NK-92 treated with Interleukin-12 subunit alpha and Interleukin-12 subunit beta, amount 100 ng/mL, for 24 hours (cell line): ENCODE results near the gene NKAIN2.
"Not testable (repeated sequence)": the region's sequence is repeated elsewhere in the genome, so short reads cannot be mapped to it uniquely, and the experiment has no call there.

Experiments used
- DNase-seq: peaks from one replicate; lab custom pipeline; 2025; lab: John Stamatoyannopoulos, UW

Gene NKAIN2

GRCh38 chr6:124688369-124688768 lies 884.7 kb downstream of the NKAIN2 start:
- no peak for DNase-seq

DNA sequence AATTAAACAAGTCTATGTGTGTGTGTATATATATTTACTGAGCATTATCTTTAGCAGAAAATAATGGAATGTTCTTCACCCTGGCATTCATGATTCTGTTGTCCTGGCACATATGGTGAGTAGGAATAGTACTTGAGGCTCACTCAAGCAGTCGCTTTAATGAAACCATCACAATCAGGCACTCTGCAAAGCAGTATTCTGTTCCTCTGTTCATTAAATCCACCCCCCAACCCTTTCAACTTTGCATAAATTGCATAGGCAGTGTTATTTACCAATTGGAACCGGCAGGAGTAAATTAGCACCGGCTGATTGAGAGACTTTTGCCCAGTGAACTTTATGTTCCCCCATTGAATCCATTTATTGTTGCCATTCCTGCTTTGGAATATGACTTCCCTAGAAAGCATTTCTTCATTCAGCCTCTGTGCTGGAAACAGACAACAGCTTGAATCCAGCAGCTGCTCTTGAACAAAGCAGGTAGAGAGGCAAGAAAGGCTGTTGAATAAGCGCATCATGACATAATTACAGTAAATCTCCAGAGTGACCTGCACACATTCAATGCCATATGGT lies 890.6 kb downstream of the NKAIN2 start:
- DNase-seq, result no peak

DNA sequence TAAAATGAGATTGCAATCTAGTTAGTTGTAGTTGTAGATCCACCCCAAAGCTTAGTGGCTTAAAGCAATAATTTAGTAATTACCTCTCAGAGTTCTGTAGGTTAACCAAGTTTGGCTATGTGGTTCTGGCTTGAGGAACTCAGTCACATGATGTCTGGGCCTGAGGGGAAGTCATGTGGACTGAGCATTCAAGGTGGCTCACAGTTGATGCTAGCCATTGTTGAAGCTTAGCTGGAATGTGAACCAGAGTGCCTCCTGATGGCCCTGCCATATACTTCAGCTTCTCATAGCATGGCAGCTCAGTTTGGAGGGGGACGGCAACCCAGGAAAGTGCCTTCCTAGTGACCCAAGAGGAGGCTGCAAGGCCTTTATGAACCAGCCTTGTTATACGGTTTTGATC lies 895.4 kb downstream of the NKAIN2 start:
- DNase-seq, result no peak

- no peak for DNase-seq
Observed at GRCh38 chr6:124703541-124703940, 899.9 kb downstream of the NKAIN2 start.

DNA sequence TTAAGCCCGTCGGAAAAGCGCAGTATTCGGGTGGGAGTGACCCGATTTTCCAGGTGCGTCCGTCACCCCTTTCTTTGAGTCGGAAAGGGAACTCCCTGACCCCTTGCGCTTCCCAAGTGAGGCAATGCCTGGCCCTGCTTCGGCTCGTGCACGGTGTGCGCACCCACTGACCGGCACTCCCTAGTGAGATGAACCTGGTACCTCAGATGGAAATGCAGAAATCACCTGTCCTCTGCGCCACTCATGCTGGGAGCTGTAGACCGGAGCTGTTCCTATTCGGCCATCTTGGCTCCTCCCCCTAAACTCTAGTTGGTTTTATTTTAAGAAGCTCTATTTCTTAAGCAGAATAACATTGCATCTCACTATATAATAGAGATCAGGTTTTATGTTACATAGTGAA lies 908.9 kb downstream of the NKAIN2 start:
- DNase-seq, result not testable (repeated sequence)

DNA sequence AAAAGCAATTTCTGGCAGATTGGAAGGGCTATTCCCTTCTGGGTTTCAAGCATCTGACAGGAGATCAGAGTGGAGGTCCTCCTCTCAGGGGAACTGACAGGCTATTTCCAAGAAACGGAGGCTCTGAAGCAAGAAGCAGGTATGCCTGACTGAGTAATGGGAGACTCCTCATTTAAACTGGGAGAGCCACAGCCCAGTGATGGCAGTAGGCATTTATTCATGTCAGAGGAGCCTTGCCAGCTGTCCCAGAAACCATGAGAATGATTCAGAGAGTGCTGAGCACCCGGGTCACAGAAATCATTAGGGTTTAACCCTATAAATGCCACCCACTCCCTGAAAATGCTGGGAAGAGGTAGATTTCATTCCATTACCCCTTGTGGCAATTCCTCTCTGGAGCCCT lies 911.1 kb downstream of the NKAIN2 start:
- DNase-seq, result no peak

GRCh38 chr6:124719913-124720312 lies 916.2 kb downstream of the NKAIN2 start:
- no peak for DNase-seq

GRCh38 chr6:124721331-124721730 lies 917.7 kb downstream of the NKAIN2 start:
- no peak for DNase-seq

GRCh38 chr6:124722141-124722878 lies 918.6 kb downstream of the NKAIN2 start:
- DNase-seq, result no peak

DNA sequence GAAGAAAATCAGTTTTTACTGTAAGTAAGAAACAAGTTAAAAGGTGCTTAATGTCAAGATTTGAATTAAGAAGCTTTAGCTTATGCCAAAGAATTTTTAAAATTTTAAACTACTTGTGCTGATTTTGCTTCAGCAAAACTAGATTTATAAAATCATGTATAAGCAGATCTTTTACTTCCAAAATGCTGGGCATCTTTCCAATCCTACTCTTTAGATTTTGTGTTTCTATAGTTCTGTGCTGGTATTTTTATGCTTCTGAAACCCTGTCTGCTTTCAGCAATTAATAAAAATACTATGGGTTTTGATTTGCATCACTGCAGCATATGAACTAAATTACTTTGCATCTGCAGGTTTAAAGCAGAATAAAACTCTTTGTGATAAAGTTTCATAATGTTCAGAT lies 920.0 kb downstream of the NKAIN2 start:
- DNase-seq, result no peak

DNA sequence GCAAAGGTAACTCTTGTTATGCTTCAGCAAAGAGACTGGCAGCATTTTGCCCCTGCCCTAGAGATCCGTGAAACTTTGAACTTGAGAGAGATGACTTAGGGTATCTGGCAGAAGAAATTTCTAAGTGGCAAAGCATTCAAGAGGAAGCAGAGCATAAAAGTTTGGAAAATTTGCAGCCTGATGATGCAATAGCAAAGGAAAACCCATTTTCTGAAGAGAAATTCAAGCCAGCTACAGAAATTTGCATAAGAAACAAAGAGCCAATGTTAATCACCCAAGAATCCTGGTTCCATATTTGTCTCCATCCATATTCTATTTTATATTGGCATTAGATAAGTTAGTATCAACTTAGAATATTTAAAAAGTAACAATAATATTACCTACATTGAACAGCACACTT lies 934.1 kb downstream of the NKAIN2 start:
- not testable (repeated sequence) for DNase-seq

DNA sequence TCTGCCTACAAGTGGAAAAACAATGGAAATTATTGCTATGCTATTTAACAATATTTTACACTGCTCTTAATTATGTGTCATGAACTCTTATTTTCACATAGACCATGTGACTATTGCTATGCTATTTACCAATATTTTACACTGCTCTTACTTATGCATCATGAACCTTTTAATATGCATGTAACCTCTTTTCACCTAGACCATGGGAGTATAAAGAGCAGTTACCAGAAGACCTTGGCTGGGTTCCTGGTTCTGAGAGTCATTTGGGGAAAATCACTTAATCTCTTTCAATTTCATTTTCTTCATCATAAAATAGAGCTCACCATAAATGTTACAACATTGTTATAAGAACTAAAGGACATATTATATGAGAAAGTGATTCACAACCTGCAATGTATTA lies 934.8 kb downstream of the NKAIN2 start:
- no peak for DNase-seq

GRCh38 chr6:124741341-124741740 lies 937.7 kb downstream of the NKAIN2 start:
- DNase-seq, result no peak

DNA sequence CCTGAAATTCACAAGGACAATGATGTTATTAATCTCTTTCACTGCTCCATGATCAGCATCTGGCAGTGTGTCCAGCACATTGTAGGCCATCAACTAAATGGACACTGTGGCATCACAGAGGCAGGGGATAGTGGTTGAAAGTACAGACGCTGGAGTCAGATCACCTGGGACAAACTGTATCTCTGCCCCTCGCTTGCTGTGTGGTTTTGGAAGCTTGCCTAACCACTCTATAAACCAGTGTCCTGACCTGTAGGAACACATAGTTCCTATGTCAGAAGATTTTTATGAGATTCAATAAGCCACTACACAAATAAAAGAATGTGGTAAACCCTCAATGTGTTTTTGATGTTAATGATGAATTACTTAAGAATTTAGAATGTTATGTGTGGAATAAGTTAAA lies 939.3 kb downstream of the NKAIN2 start:
- no peak for DNase-seq

DNA sequence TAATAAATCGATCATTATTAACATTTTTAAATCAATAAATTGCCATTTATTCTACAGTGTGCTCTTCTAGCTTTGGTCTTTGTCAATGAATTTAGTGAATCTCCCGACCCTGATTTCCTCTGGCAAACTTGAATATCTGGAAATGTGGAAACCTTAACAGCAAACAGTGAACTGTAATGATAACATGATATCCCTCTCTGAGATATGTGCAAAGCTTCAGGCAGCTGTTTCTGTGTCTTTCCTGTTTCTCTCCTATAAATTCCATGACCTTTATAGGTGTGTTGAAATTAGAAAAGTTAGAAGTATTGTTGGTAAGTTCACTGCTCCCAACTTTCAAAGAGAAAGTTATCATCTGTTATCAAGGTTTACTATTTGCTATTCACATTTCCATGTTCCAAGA lies 939.8 kb downstream of the NKAIN2 start:
- no peak for DNase-seq

- DNase-seq, result no peak
Observed at GRCh38 chr6:124747349-124747748, 943.7 kb downstream of the NKAIN2 start.

DNA sequence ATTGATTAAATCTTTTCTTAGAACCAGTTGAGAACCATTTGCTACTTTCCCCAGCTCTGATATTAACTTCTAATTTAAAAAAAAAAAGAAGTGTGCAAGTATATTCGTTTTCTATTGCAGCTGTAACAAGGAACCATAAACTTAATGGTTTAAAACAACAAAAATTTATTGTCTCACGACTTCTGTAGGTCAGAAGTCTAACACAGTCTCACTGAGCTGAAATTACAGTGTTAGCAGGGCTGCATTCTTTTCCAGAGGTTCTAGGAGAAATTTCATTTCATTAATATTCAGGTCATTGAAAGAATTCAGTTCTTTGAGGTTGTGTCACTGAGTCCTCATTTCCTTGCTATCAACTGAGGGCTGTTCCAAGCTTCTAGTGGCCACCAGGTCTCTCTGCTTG lies 945.1 kb downstream of the NKAIN2 start:
- DNase-seq, result no peak

DNA sequence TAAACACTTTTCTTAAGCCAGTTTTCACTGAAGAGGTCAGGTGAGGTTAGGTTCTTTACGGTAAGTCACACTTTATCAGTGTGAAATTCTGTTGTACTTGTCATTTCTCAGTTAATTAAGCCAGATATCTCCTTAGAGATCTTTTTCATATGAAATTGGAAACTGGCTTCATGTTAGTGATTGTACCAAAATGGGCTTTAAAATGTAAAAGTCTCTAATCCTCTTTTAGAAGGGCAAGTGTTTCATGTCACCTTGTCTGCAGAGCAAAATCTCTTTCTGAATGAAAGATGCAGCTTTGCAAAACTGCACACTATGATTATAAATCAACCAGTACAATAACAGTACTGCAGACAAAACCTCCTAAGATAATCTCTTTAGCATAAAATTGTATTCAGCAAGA lies 949.3 kb downstream of the NKAIN2 start:
- no peak for DNase-seq

- DNase-seq, result no peak
Observed at GRCh38 chr6:124753562-124754105, 950.0 kb downstream of the NKAIN2 start.

GRCh38 chr6:124755321-124755720 lies 951.7 kb downstream of the NKAIN2 start:
- no peak for DNase-seq

- no peak for DNase-seq
Observed at GRCh38 chr6:124757560-124757959, 953.9 kb downstream of the NKAIN2 start.

DNA sequence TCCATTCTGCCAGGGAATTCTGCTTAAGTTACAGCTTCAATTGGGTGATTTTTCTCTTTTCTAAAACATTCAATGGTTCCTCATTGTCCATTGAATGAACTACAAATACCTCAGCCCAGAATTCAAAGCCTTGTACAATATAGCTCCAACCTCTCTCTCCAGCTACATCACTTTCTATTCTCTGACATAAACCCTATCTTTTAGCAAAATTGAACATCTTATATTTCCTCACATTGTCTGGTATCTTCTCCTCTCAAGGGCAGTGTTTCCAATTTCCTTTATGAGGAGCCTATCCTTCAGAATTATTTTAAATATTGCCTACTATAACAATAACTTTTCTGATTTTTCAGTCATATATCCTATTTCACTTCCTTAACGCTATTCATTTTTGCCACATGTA lies 955.0 kb downstream of the NKAIN2 start:
- DNase-seq, result no peak

GRCh38 chr6:124765280-124765679 lies 961.6 kb downstream of the NKAIN2 start:
- no peak for DNase-seq

- DNase-seq, result no peak
Observed at GRCh38 chr6:124768224-124768623, 964.6 kb downstream of the NKAIN2 start.
